T1000 (cell line): ENCODE measurements around the gene RASSF10.
"Not testable (repeated sequence)": the region's sequence is repeated elsewhere in the genome, so short reads cannot be mapped to it uniquely, and the experiment has no call there.

Experiments used
- DNase-seq: peaks from one replicate; lab custom pipeline; 2025; ENCODE audit warnings: mixed read lengths; lab: John Stamatoyannopoulos, UW

Gene RASSF10

DNA sequence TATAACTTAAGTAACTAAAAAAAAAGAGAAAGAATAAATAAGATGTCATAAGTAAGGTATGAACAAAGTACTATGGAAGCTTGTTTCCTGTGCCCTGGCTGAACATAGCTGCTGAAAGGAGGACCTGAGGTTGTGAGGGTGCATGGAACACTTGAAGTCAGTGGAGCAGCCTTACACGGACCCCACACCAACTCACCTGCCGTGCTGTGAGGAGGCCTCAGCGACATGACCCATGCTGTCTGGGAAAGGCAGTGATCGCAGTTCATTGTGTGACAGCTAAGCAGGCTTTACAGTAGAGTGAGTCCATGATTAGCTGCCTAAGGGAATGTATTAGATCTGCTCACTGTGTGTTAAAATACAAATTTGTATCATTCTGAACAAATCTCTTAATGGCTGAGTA, 17.6 kb downstream of the RASSF10 start:
- DNase-seq = no peak

DNA sequence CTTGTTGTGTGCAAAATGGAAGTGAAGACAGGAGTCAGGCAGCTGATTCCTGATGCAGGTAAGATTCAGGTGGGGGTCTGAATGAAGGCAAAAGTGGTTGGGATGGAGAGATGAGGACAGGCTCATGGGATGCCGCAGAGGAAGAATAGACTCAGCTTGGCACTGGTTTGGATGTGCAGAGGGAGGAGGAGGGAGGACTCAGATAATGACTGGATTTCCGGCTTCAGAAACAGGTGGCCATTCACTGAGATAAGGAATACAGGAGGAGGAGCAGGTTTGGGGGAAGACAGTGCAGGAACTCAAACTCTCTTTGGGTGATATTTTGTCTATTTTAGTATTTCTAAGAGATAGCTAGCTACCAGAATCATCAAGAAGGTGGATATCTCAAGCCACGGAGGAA, 19.2 kb downstream of the RASSF10 start:
- DNase-seq = no peak

GRCh38 chr11:13029872-13030271, 20.8 kb downstream of the RASSF10 start:
- DNase-seq = no peak

DNA sequence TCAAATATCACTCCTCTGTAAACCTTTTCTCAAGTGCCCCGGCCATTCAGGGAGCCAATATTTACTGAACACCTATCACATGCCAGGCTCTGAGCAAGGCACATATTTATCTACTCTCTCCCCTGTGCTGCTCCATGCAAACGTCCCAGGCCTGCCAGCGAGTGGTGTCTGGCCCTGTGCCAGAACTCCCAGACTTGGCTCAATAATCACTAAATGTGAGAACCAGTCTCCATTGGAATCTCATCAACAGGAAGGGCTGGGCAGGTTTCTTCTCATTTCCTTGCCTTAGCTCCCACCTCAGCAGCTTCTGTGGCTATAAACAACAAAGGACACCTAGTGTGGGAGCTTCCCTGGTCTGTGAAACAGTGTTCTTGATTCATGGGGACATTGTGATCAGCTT, 21.7 kb downstream of the RASSF10 start:
- no peak for DNase-seq

DNA sequence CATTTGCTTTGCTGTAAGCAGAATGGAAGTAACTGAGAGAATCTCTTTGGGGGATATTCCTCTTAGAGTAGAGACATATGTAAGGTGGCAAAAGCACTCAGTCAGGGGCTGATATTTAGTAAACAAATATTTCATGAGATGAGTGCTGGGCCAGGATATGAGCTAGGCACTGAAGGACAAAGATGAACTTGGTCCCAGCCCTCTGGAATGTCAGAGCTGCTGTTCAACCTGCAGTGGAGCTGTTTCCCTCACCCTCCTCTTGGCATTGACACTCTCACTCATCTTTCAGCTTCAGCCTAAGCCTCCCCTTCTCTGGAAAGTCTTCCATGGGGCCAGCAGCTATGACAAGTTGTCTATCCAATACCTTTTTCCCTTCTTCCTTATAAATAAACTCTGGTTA, 22.2 kb downstream of the RASSF10 start:
- no peak for DNase-seq

GRCh38 chr11:13033760-13034533, 24.8 kb downstream of the RASSF10 start:
- no peak for DNase-seq

DNA sequence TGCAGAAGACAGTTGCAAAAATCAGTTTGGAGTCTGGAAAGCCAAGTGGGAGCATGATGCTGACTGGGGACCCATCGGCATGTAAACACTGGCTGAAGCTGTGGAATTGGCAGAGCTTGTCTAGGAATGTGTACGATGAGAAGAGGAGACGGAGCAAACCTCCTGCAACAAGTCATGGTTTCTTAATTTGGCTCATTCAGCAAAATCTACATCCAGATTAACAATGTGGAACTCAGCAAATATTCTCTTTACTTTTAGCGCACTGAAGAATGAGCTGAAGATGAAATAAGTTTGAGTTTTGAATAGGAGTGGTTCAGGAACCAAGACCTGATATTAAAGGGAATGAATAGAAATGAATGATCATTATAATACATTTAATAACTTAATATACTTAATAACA, 26.6 kb downstream of the RASSF10 start:
- DNase-seq = no peak

GRCh38 chr11:13036235-13036634, 27.1 kb downstream of the RASSF10 start:
- DNase-seq = no peak

GRCh38 chr11:13038366-13038765, 29.2 kb downstream of the RASSF10 start:
- DNase-seq = no peak

DNA sequence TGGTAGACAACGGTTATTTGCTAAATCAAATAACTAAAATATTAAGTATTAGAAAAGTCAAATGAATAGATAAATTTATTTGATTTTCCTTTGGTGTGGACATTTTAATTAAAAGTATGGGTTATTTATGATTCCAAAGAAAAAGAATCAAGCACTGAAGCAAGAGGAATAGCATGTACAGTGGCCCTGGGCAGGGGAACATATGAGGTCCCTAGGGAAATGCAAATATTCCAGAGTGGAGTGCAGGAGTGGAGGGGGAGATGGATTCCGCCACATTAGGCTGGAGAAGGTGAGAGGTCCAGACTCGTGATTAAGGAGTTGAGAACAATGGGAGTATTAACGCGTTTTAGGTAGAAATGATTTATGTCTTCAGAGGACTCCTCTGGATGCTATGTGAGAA, 30.0 kb downstream of the RASSF10 start:
- DNase-seq = no peak

GRCh38 chr11:13040969-13041561, 31.9 kb downstream of the RASSF10 start:
- DNase-seq = no peak

DNA sequence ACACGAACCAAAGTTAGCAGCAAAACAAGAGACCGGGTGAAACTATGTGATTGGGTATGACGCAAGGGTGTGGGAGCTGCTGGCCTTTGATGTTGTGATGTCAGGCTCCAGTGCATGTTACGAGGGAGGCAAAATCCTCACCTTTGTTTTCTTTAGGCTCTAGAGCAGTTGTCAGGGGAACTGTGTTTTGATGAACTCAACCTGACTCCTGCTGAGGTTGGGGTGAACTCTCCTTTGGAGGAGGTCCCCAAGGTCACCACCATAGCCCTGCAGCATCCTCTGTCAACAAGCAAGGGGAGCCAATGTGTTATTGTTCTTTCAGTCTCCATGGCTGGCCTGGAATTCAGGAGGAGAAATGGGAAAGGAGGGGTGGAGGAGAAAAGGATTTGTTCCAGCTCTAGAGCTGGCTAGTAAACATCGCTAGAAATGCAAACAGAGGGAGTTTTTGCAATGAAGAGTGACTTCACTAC, 33.8 kb downstream of the RASSF10 start:
- DNase-seq = no peak

DNA sequence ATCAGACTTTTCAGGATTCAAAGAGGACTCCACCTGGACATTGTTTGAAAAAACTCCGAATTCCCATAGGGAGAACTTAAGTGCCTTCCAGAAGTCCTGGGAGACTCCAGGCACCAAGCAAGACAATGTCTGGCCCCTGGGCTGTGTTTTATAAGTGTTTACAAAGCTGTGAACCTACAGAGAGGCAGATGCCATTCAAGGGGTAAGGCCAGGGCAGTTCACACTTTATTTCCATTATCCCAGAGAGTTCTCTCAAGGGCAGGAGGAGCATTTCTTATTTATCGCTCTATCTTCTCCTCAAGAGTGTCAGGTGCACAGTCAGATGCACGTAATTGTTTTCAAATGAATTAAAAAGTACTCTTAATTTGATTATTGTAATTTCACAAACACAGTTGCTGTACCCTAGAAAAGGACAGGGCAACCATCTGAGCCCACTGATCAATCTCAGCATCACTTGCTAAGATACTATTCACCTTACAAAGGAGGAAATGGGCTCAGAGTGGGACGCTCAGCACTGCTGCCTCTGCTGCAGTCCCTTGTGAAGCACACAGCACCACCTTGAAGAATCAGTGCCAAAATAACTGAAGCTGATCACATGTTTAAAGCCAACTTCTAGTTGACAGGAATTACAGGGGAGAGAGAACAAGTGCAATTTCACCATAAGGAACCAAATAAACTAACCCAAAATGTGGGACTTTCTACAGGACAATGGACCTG, 35.0 kb downstream of the RASSF10 start:
- no peak for DNase-seq

DNA sequence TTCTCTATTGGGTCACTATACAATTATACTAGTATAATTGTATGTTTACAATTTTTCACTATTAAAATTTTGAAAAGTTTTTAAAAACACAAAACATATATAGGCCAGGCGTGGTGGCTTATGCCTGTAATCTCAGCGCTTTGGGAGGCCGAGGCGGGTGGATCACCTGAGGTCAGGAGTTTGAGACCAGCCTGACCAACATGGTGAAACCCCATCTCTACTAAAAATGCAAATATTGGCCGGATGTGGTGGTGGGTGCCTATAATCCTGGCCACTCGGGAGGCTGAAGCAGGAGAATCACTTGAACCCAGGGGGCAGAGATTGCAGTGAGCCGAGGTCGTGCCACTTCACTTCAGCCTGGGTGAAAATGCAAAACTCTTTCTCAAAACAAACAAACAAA, 36.0 kb downstream of the RASSF10 start:
- DNase-seq = not testable (repeated sequence)

- no peak for DNase-seq
These were observed 36.6 kb downstream of the RASSF10 start for GRCh38 chr11:13045734-13046133.

GRCh38 chr11:13046637-13047570, 37.8 kb downstream of the RASSF10 start:
- DNase-seq = no peak

DNA sequence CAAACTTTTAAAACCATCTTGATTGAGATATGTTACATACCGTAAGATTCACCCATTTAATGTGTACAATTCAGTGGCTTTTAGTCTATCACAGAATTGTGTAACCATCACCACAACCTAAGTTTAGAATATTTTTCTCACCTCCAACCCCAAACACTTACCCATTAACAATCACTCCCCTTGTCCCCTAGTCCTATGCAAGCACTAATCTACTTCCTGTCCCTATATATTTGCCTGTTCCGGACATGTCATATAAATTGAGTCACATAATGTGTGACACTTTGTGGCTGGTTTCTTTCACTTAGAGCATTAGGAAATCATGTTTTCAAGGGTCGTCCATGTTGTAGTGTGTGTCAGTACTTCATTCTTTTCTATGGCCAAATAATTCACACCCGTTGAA, 38.8 kb downstream of the RASSF10 start:
- no peak for DNase-seq

- DNase-seq = no peak
These were observed 42.1 kb downstream of the RASSF10 start for GRCh38 chr11:13051257-13051656.

GRCh38 chr11:13052130-13052571, 43.0 kb downstream of the RASSF10 start:
- no peak for DNase-seq

DNA sequence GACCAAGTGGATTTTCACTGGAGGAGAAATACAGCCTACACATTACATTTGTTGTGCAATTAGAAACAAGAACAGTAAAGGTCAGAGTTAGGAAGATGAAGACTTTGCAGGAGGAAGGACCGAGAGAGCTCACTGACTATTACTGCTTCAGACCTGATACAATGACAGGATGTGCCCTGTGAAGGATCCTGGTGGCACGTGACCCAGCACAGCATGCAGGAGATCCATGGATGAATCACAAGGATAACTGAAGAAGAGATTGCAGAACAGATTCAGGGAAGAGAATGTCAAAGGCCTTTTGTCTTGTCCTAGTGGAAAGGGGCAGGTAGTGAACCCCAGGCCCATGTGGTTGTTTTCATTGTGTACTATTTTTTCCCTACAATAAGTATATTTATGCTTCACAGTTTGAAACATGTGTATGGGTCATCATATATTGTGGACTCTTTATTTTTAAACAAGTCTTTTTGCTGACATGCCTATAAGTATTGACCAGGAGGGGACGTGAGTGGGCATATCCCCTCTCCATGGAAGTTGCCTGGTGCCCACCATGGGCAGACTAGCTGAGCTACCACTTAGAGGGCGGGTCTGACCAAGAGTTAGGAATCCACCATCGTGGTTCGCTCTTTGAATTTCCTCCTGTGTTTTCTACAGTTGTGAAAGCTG, 44.3 kb downstream of the RASSF10 start:
- DNase-seq = no peak

GRCh38 chr11:13054278-13054677, 45.2 kb downstream of the RASSF10 start:
- no peak for DNase-seq
